Karpas-422 (cell line): ENCODE data around the gene COL11A1. TPM values are rescaled to one million over a fixed set of nuclear protein-coding genes. Genes with fewer than 3 reads are reported as not detected.

ENCODE experiments used
- DNase-seq: peaks from one replicate; pipeline ENCODE4 v3.0.0-alpha.2; 2015
- H2AFZ ChIP-seq: fragments of 200-600 bp; sonication (generic); 2 replicates; pipeline ENCODE4 v1.6.1; 2014; ENCODE audit warnings: antibody characterized with exemption, low read length, mixed read lengths
- H3K27ac ChIP-seq: fragments of 200-600 bp; sonication (generic); 2 replicates; pipeline ENCODE4 v1.5.1; 2014; ENCODE audit warnings: mild to moderate bottlenecking, low read length, moderate library complexity
- H3K27me3 ChIP-seq: fragments of 200-600 bp; sonication (generic); 2 replicates; pipeline ENCODE4 v1.6.1; 2014; ENCODE audit warnings: low read length, mixed read lengths
- H3K36me3 ChIP-seq: fragments of 200-600 bp; sonication (generic); 2 replicates; pipeline ENCODE4 v1.6.1; 2014; ENCODE audit warnings: low read length, mixed read lengths; ENCODE audit not compliant: insufficient read depth
- H3K4me1 ChIP-seq: fragments of 200-600 bp; sonication (generic); 2 replicates; pipeline ENCODE4 v1.6.1; 2014; ENCODE audit warnings: mild to moderate bottlenecking, low read length, mixed read lengths
- H3K4me2 ChIP-seq: fragments of 200-600 bp; sonication (generic); 2 replicates; pipeline ENCODE4 v1.6.1; 2014; ENCODE audit warnings: low read length, low read depth, mild to moderate bottlenecking; ENCODE audit not compliant: poor library complexity, severe bottlenecking
- H3K4me3 ChIP-seq: fragments of 200-600 bp; sonication (generic); 2 replicates; pipeline ENCODE4 v1.5.1; 2014; ENCODE audit warnings: mild to moderate bottlenecking, antibody characterized with exemption, low read length, mixed read lengths
- H3K79me2 ChIP-seq: fragments of 200-600 bp; sonication (generic); 2 replicates; pipeline ENCODE4 v1.6.1; 2014; ENCODE audit warnings: mild to moderate bottlenecking, low read length, mixed read lengths
- H3K9ac ChIP-seq: fragments of 200-600 bp; sonication (generic); 2 replicates; pipeline ENCODE4 v1.6.0; 2014; ENCODE audit warnings: low read length
- H3K9me2 ChIP-seq: fragments of 200-600 bp; sonication (generic), shearing (Covaris generic); replicated peaks from 2 replicates; pipeline ENCODE4 v1.6.0; 2014; ENCODE audit warnings: mild to moderate bottlenecking, low read length, moderate library complexity; ENCODE audit not compliant: insufficient read depth
- H3K9me3 ChIP-seq: fragments of 300-700, 200-600 bp; sonication (generic); 2 replicates; pipeline ENCODE4 v1.6.1; 2014; ENCODE audit warnings: low read length, mixed read lengths
- H4K20me1 ChIP-seq: fragments of 200-600 bp; sonication (generic); 2 replicates; pipeline ENCODE4 v1.6.1; 2014; ENCODE audit warnings: mild to moderate bottlenecking, antibody characterized with exemption, low read length, low read depth; ENCODE audit not compliant: insufficient read depth
- total RNA-seq: library from RNA; depleted of rRNA; stranded (reverse); fragments of >200 nt; shearing (Covaris generic); gene quantifications from 2 replicates; pipeline ENCODE4 v1.2.3, GENCODE V29; 2014; ENCODE audit warnings: low replicate concordance

COL11A1 gene
- total RNA-seq, 1 experiment from 2014 or later = not detected

DNA sequence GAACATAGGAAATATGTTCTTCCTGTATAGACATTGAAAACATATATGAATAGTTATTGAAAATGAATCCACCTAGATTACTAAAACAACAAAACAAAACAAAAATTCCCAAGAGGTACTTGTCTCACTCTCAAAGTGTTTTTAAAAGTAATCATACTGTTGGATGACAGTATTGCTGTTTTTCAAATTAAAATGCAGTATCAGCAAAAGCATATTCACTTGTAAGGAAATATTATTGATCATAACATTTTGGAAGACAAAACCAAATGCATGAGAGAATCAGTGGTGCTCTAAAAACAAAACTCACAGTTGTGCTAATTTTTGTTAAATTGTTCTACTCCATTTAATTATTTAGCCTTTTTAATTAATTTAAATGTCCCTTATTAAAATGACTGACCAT, 131.0 kb downstream of the COL11A1 start:
- Histone ChIP-seq H3K9ac (no peak overlapping the region), H3K27ac (no peak overlapping the region), H3K4me2 (no peak overlapping the region), H3K79me2 (no peaks in the 10 kb centered on the region), H3K9me2 (no peaks in the 10 kb centered on the region), H2AFZ (no peak overlapping the region), H4K20me1 (no peaks in the 10 kb centered on the region), H3K9me3 (no peaks in the 10 kb centered on the region), H3K4me1 (no peaks in the 10 kb centered on the region), H3K36me3 (no peaks in the 10 kb centered on the region), H3K4me3 (no peak overlapping the region), H3K27me3 (no peaks in the 10 kb centered on the region)
- no peak for DNase-seq

DNA sequence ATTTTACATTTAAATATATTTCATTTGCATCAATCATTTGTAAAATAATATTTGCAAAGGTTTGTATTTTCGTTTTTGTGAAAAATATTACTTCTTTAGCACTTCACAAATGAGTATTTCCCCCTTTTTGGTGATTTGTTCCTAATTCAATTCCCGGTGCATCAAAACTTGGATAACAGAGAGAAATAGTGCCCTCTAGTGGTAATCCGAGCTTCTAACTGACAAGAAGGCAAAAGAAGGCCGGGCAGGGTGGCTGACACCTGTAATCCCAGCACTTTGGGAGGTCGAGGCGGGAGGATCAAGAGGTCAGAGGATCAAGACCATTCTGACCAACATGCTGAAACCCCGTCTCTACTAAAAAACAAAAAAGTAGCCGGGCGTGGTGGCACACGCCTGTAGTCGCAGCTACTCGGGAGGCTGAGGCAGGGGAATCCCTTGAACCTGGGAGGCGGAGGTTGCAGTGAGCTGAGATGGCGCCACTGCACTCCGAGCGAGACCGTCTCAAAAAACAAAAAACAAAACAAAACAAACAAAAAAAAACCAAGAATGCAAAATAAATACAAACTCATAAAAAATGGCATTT, 137.7 kb downstream of the COL11A1 start:
- H3K27ac ChIP-seq = no peak overlapping the region
- no peak overlapping the region for H3K4me2 ChIP-seq
- no peaks in the 10 kb centered on the region for H3K9me2 ChIP-seq
- H3K4me1 ChIP-seq = no peaks in the 10 kb centered on the region
- H2AFZ ChIP-seq = no peak overlapping the region
- no peaks in the 10 kb centered on the region for H4K20me1 ChIP-seq
- H3K79me2 ChIP-seq = no peaks in the 10 kb centered on the region
- no peak overlapping the region for H3K9ac ChIP-seq
- H3K36me3 ChIP-seq = no peaks in the 10 kb centered on the region
- H3K9me3 ChIP-seq = no peaks in the 10 kb centered on the region
- no peak overlapping the region for H3K4me3 ChIP-seq
- H3K27me3 ChIP-seq = no peaks in the 10 kb centered on the region
- DNase-seq = peak; percentile 85

DNA sequence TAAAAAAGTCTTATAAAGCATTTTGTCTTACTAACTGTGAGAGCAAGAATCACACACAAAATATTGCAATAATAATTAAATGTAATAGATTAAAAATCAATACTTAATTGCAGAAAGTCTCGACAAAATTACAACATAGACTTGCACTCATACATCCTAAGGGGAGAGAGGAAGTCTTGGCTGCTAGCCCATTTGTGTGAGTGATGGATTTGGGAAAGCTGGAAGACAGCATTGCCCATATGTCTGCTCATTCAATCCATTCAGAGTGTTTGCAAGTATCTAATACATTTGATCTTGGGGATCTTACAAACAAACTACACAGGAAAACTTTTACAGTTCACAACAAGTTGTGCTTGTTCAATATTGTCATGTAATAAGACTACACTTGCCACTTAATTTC, 140.5 kb downstream of the COL11A1 start:
- no peaks in the 10 kb centered on the region for H3K79me2 ChIP-seq
- DNase-seq = no peak
- no peaks in the 10 kb centered on the region for H3K36me3 ChIP-seq
- H3K9me3 ChIP-seq = no peaks in the 10 kb centered on the region
- no peaks in the 10 kb centered on the region for H3K27me3 ChIP-seq
- no peaks in the 10 kb centered on the region for H3K4me1 ChIP-seq
- no peak overlapping the region for H3K4me3 ChIP-seq
- no peaks in the 10 kb centered on the region for H4K20me1 ChIP-seq
- H3K9ac ChIP-seq = no peak overlapping the region
- no peak overlapping the region for H3K4me2 ChIP-seq
- H3K9me2 ChIP-seq = no peaks in the 10 kb centered on the region
- no peak overlapping the region for H3K27ac ChIP-seq
- no peak overlapping the region for H2AFZ ChIP-seq

DNA sequence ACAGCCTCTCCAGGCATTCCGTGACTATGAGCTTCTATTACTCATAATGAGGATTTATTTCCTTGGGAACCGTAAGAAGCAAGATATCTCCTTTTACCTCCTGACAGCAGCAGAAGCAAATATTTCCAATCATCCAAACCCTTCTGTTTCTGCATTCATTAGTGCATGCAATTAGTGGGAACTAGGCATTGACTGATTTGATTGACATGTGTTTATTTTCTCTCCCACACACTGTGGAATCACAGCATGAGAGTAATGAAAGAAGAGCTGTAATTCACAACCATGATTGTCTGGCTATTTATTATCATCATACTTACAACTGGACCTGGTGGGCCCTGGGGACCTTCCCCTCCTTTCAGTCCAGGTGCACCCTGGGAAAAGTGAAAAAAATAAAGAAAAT, 146.8 kb downstream of the COL11A1 start:
- H3K27me3 ChIP-seq = no peaks in the 10 kb centered on the region
- H3K4me3 ChIP-seq = no peak overlapping the region
- no peaks in the 10 kb centered on the region for H4K20me1 ChIP-seq
- no peaks in the 10 kb centered on the region for H3K36me3 ChIP-seq
- H3K27ac ChIP-seq = no peak overlapping the region
- no peak overlapping the region for H3K9ac ChIP-seq
- no peaks in the 10 kb centered on the region for H3K79me2 ChIP-seq
- H3K9me3 ChIP-seq = peaks cover 5% of the 10 kb centered on the region; the same call in 1 of the 2 replicates
- no peaks in the 10 kb centered on the region for H3K9me2 ChIP-seq
- H3K4me1 ChIP-seq = no peaks in the 10 kb centered on the region
- H3K4me2 ChIP-seq = no peak overlapping the region
- H2AFZ ChIP-seq = no peak overlapping the region
- DNase-seq = no peak

DNA sequence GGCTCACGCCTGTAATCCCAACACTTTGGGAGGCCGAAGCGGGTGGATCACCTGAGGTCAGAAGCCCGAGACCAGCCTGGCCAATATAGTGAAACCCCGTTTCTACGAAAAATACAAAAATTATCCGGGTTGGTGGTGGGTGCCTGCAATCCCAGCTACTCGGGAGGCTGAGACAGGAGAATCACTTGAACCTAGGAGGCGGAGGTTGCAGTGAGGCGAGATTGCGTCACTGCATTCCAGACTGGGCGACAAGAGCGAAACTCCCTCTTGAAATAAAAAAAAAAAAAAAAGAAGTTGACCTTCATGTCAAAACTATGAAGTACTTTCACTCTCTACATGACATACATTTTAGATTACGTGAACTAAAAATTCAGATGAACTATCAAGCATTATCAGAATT, 153.7 kb downstream of the COL11A1 start:
- H4K20me1 ChIP-seq = no peaks in the 10 kb centered on the region
- H3K9ac ChIP-seq = no peak overlapping the region
- no peaks in the 10 kb centered on the region for H3K36me3 ChIP-seq
- no peaks in the 10 kb centered on the region for H3K9me2 ChIP-seq
- no peak overlapping the region for H3K4me3 ChIP-seq
- peaks cover 8% of the 10 kb centered on the region; the same call in 1 of the 2 replicates for H3K9me3 ChIP-seq
- no peaks in the 10 kb centered on the region for H3K79me2 ChIP-seq
- H2AFZ ChIP-seq = no peak overlapping the region
- no peaks in the 10 kb centered on the region for H3K4me1 ChIP-seq
- H3K4me2 ChIP-seq = no peak overlapping the region
- no peak overlapping the region for H3K27ac ChIP-seq
- no peaks in the 10 kb centered on the region for H3K27me3 ChIP-seq
- DNase-seq = no peak

DNA sequence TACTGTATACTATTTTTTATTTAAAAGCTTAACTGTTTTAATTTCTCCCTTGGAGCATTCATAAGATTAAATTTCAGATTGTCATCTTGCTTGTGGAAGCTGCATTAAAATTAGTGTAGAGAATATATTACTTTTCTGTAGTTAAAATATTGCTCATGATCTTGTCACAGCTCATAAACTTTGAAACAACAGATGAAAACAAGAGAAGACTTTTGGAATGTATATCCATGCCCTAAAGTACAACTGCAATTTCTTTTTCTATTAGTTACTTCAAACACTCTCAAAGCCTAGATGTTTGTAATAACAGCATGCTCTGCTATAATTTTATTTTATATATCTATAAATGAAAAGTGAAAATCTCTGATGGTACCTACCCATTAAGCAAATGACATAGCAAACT, 155.9 kb downstream of the COL11A1 start:
- Histone ChIP-seq H4K20me1 (no peaks in the 10 kb centered on the region), H3K9me3 (peaks cover 5% of the 10 kb centered on the region; the same call in 1 of the 2 replicates), H3K27ac (no peak overlapping the region), H3K9ac (no peak overlapping the region), H3K4me2 (no peak overlapping the region), H2AFZ (no peak overlapping the region), H3K4me1 (no peaks in the 10 kb centered on the region), H3K4me3 (no peak overlapping the region), H3K79me2 (no peaks in the 10 kb centered on the region), H3K27me3 (no peaks in the 10 kb centered on the region), H3K9me2 (no peaks in the 10 kb centered on the region), H3K36me3 (no peaks in the 10 kb centered on the region)
- no peak for DNase-seq

DNA sequence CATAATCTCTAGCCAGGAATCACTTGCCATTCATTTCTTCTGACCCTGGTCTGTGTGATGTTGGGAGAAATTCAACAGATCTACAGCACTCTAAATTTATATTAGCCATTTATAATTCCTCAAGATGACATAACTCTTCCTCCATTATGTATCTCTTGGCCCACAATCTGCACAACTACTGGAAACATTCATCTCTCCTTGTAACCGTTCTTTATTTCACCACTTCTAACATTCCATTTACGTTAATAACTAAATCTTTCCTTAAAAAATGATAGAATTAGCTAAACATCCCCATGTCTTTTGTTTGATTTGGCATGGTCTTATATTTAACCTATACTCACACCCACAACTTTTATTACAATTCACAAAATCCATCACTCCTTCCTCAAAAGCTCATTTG, 166.0 kb downstream of the COL11A1 start:
- no peak overlapping the region for H3K27ac ChIP-seq
- H3K9me2 ChIP-seq = no peaks in the 10 kb centered on the region
- no peaks in the 10 kb centered on the region for H3K36me3 ChIP-seq
- no peaks in the 10 kb centered on the region for H3K79me2 ChIP-seq
- H3K27me3 ChIP-seq = no peaks in the 10 kb centered on the region
- no peak for DNase-seq
- no peaks in the 10 kb centered on the region for H3K4me1 ChIP-seq
- H3K4me2 ChIP-seq = no peak overlapping the region
- H3K9me3 ChIP-seq = no peaks in the 10 kb centered on the region; the same call in 1 of the 2 replicates
- no peak overlapping the region for H2AFZ ChIP-seq
- H3K9ac ChIP-seq = no peak overlapping the region
- no peak overlapping the region for H3K4me3 ChIP-seq
- H4K20me1 ChIP-seq = no peaks in the 10 kb centered on the region

DNA sequence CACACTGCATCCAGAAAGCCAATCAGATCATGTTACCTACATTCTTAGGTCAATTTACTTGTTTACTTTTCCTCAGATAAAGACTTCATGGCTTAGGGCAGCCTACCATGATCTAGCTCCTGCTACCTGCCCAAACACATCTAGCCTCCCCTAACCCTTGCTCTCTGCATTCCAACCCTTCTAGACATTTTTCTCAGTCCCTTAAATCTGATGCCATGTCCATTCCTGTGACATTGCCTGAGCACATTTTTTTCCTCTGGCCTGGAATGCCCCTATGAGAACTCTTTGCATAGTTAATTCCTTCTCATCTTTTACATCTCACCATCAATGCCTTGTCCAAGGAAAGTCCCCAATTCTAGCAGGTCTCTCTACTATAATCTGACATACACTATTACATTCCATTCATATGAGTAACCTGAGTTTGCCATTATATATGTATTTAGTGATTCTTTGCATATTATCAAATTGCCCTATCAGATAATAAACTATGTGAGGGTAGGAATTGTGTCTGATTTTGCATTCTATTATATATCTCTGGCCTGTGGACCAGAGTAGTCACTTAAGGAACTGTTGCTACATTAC, 166.9 kb downstream of the COL11A1 start:
- H3K9me2 ChIP-seq = no peaks in the 10 kb centered on the region
- no peaks in the 10 kb centered on the region for H3K27me3 ChIP-seq
- H3K9ac ChIP-seq = no peak overlapping the region
- H3K79me2 ChIP-seq = no peaks in the 10 kb centered on the region
- H3K27ac ChIP-seq = no peak overlapping the region
- no peaks in the 10 kb centered on the region for H4K20me1 ChIP-seq
- H3K4me3 ChIP-seq = no peak overlapping the region
- no peaks in the 10 kb centered on the region for H3K9me3 ChIP-seq
- H2AFZ ChIP-seq = no peak overlapping the region
- no peaks in the 10 kb centered on the region for H3K4me1 ChIP-seq
- DNase-seq = no peak
- H3K36me3 ChIP-seq = no peaks in the 10 kb centered on the region
- no peak overlapping the region for H3K4me2 ChIP-seq
